C4-2B (cell line): Measurements from ENCODE around the gene HOXC10.

ENCODE experiments used
- H3K27ac ChIP-seq: fragments of 450-650 bp; 2 replicates; pipeline ENCODE4 v1.5.1; 2017
- CTCF ChIP-seq: fragments of 450-650 bp; conservative IDR thresholded peaks from 2 replicates; pipeline ENCODE4 v1.5.1; 2017; ENCODE audit warnings: mild to moderate bottlenecking
- ZFX ChIP-seq: fragments of 450-650 bp; IDR thresholded peaks from 2 replicates; pipeline ENCODE4 v1.6.1; 2017

The HOXC10 gene

GRCh38 chr12:54015018-54015931, 30.3 kb downstream of the HOXC10 start:
- peak overlapping the region; percentile 89 for H3K27ac ChIP-seq
- no peak for TF ChIP-seq ZFX
- no peak for TF ChIP-seq CTCF

- TF ChIP-seq ZFX = no peak
- no peak for TF ChIP-seq CTCF
- peak overlapping the region; percentile 89 for H3K27ac ChIP-seq
Measured at GRCh38 chr12:54016051-54016450, 31.1 kb downstream of the HOXC10 start.

- peak overlapping the region; percentile 89 for H3K27ac ChIP-seq
- no peak for TF ChIP-seq CTCF
- TF ChIP-seq ZFX = no peak
Measured at GRCh38 chr12:54016478-54016964, 31.6 kb downstream of the HOXC10 start.

GRCh38 chr12:54017027-54017788, 32.3 kb downstream of the HOXC10 start:
- TF ChIP-seq CTCF = no peak
- TF ChIP-seq ZFX = no peak
- peak overlapping the region; percentile 89 for H3K27ac ChIP-seq

- peak overlapping the region; percentile 89 for H3K27ac ChIP-seq
- TF ChIP-seq ZFX = peak; percentile 93
- no peak for TF ChIP-seq CTCF
Measured at GRCh38 chr12:54017878-54018467, 33.0 kb downstream of the HOXC10 start.

- H3K27ac ChIP-seq = peak overlapping the region; percentile 89
- TF ChIP-seq CTCF (no peak), ZFX (peak; percentile 61; the same call in 1 of the 2 replicates)
Measured at GRCh38 chr12:54018468-54018984, 33.6 kb downstream of the HOXC10 start.
